Activated T-cell treated with anti-CD3 and anti-CD28 coated beads, Interleukin-2, amount 50 U/mL, for 72 hours (primary cell): ENCODE results near the gene ESPNL. TPM values are rescaled to one million over a fixed set of nuclear protein-coding genes. Genes with fewer than 3 reads are reported as not detected.
"Not testable (repeated sequence)": the region's sequence is repeated elsewhere in the genome, so short reads cannot be mapped to it uniquely, and the experiment has no call there.

Source experiments
- ATAC-seq, 2 donors: fragments of 150-1000 bp; cut with Tn5 transposase; replicated peaks in 1 of 2; 2 replicates each; pipeline ENCODE4 v1.10.0; 2021; ENCODE audit warnings: moderate library complexity in 2 of 2, mild to moderate bottlenecking in 1 of 2
- DNase-seq, 2 donors: peaks; one replicate each; pipeline ENCODE4 v3.0.0; 2021 to 2022; ENCODE audit warnings: mixed read lengths in 1 of 2
- H3K27ac Mint-ChIP-seq: one replicate; pipeline ENCODE4 v1.8.0; 2022; ENCODE audit warnings: mild to moderate bottlenecking, moderate library complexity, mixed read lengths
- H3K27me3 Mint-ChIP-seq: one replicate; pipeline ENCODE4 v1.8.0; 2022; ENCODE audit warnings: low read depth, mixed read lengths
- H3K36me3 Mint-ChIP-seq, 2 donors: one replicate each; pipeline ENCODE4 v1.8.0; 2022; ENCODE audit warnings: mixed read lengths in 2 of 2, mild to moderate bottlenecking in 1 of 2; ENCODE audit not compliant: insufficient read depth in 2 of 2
- H3K4me1 Mint-ChIP-seq: one replicate; pipeline ENCODE4 v1.8.0; 2022; ENCODE audit warnings: low read depth, mixed read lengths
- H3K4me3 Mint-ChIP-seq, 2 donors: one replicate each; pipeline ENCODE4 v1.8.0; 2022; ENCODE audit warnings: mild to moderate bottlenecking in 2 of 2, mixed read lengths in 2 of 2, moderate library complexity in 2 of 2
- H3K9me3 Mint-ChIP-seq, 2 donors: one replicate each; pipeline ENCODE4 v1.8.0; 2022; ENCODE audit warnings: mixed read lengths in 2 of 2
- total RNA-seq, 2 donors: library from RNA; stranded (reverse); gene quantifications; one replicate each; pipeline ENCODE4 v1.2.3, GENCODE V29; 2022

The ESPNL gene
- total RNA-seq, 2 donors from 2014 or later, result 0.07 to 0.19 TPM

GRCh38 chr2:238105506-238106338 lies 5.6 kb downstream of the ESPNL start:
- no peak for ATAC-seq
- H3K36me3 Mint-ChIP-seq, result no peaks in the 10 kb centered on the region
- no peak overlapping the region for H3K4me3 Mint-ChIP-seq
- no peaks in the 10 kb centered on the region for H3K4me1 Mint-ChIP-seq
- H3K27me3 Mint-ChIP-seq, result no peaks in the 10 kb centered on the region
- H3K9me3 Mint-ChIP-seq, result no peaks in the 10 kb centered on the region
- no peak for DNase-seq
- no peak overlapping the region for H3K27ac Mint-ChIP-seq

- ATAC-seq, result no peak
- no peaks in the 10 kb centered on the region for H3K36me3 Mint-ChIP-seq
- no peak overlapping the region for H3K4me3 Mint-ChIP-seq
- no peaks in the 10 kb centered on the region for H3K9me3 Mint-ChIP-seq
- DNase-seq, result no peak
- H3K4me1 Mint-ChIP-seq, result no peaks in the 10 kb centered on the region
- H3K27me3 Mint-ChIP-seq, result no peaks in the 10 kb centered on the region
- H3K27ac Mint-ChIP-seq, result no peak overlapping the region
Measured at GRCh38 chr2:238106339-238106697, 6.2 kb downstream of the ESPNL start.

DNA sequence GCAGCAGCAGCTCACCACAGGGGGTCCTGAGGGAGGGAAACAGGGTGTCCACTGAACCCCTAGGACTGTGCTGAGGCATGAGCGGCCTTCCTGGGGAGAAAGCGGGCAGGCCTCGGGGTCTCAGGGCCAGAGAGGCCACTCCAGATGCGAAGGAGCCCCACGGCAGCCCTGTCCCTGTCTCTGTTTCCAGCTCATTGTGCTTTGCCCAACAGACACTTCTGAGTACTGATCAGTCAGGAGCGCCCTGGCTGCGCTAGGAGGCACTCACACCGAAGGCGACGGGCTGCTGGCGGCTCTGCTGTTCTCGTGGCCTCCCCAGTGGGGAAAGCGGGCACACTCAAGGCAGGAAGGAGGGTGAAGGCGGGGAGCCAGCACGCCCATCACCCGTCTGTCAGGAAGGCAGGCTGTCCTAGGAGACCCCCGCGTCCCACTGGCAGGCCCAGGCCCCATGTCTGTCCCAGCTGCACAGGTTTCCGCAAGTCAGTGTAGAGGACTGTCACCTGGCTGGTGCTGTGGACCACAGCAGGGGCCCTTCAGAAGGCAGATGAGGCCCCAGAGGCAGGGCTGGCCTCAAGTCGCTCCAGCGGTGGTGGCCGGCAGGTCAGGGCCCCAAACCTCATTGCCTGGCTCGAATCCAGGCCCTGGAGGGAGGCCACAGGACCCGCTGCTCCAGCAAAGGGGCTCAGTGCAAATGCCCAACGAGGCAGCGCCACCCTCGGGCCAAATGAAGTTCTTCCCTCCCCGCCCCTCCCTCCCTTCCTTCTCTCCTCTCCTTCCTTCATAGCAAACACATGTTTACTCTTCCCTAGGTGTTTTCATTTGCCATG lies 6.8 kb downstream of the ESPNL start:
- no peaks in the 10 kb centered on the region for H3K27me3 Mint-ChIP-seq
- no peaks in the 10 kb centered on the region for H3K36me3 Mint-ChIP-seq
- ATAC-seq (no peak), DNase-seq (no peak)
- H3K4me3 Mint-ChIP-seq, result no peak overlapping the region
- no peaks in the 10 kb centered on the region for H3K4me1 Mint-ChIP-seq
- no peaks in the 10 kb centered on the region for H3K9me3 Mint-ChIP-seq
- no peak overlapping the region for H3K27ac Mint-ChIP-seq

GRCh38 chr2:238107525-238108422 lies 7.6 kb downstream of the ESPNL start:
- ATAC-seq, result no peak
- Mint-ChIP-seq H3K27ac (no peak overlapping the region), H3K27me3 (no peaks in the 10 kb centered on the region), H3K36me3 (peaks cover 0 to 3% of the 10 kb centered on the region in 2 donors), H3K4me1 (no peaks in the 10 kb centered on the region), H3K4me3 (no peak overlapping the region), H3K9me3 (peaks cover under 1 to 2% of the 10 kb centered on the region in 2 donors)
- no peak for DNase-seq

GRCh38 chr2:238108423-238109183 lies 8.5 kb downstream of the ESPNL start:
- Mint-ChIP-seq H3K9me3 (peaks cover 4% of the 10 kb centered on the region in 2 donors), H3K36me3 (peaks cover 0 to 5% of the 10 kb centered on the region in 2 donors), H3K27ac (no peak overlapping the region), H3K4me1 (no peaks in the 10 kb centered on the region), H3K4me3 (no peak overlapping the region), H3K27me3 (no peaks in the 10 kb centered on the region)
- ATAC-seq (peak in 1 of 2 donors; percentile 33), DNase-seq (no peak)

DNA sequence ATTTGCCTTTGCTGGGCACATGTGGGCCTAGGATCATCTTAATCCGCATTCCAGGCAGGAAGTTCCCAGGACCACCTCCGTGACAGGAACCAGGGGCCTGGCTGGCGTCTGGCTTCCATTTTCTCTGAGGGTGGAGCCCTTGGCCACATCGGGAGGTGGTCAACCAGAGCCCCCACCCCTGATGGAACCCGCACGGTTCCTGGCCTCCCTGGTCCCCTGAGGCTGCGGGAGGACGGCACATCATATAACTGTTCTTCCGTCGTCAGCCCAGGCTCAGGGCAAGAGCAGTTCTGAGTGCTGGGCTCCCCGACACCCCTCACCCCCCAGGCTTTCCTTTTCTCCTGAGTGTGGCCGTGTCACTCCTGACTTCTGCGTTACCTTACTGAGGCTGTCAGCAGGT lies 13.5 kb downstream of the ESPNL start:
- Mint-ChIP-seq H3K36me3 (peaks cover 0 to 8% of the 10 kb centered on the region in 2 donors), H3K4me3 (no peak overlapping the region), H3K27ac (no peak overlapping the region), H3K4me1 (no peaks in the 10 kb centered on the region), H3K9me3 (peaks cover 4% of the 10 kb centered on the region in 2 donors), H3K27me3 (peaks cover 13% of the 10 kb centered on the region)
- no peak for ATAC-seq
- no peak for DNase-seq

DNA sequence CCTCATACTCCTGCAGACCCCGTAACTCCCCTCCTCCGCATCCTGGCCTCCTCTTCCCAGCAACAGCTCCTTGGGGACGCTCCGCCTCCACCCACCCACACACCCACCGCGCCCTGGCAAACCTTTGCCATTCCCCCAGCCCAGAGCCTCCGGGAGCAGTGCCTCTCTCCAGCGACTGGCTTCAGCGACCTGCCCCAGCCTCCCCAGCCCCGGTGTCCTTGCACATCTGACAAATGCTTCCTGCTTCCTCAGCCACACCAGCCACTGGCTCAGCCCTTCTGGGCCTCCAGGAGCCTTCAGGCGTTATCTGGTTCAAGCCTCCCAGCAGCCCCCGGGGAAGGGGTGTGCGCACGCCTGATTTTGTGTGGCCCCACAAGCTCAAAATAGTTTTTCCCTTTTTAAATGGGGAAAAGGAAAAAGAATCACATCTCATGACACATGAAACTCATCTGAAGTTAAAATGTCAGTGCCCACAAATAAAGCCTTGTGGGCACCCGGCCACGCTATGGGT lies 14.2 kb downstream of the ESPNL start:
- no peak for DNase-seq
- ATAC-seq, result no peak
- H3K9me3 Mint-ChIP-seq, result peaks cover 4% of the 10 kb centered on the region in 2 donors
- H3K4me3 Mint-ChIP-seq, result no peak overlapping the region
- no peaks in the 10 kb centered on the region for H3K4me1 Mint-ChIP-seq
- peaks cover 18% of the 10 kb centered on the region for H3K27me3 Mint-ChIP-seq
- H3K36me3 Mint-ChIP-seq, result peaks cover 0 to 8% of the 10 kb centered on the region in 2 donors
- H3K27ac Mint-ChIP-seq, result no peak overlapping the region

- Mint-ChIP-seq H3K27me3 (peaks cover 18% of the 10 kb centered on the region), H3K4me3 (no peak overlapping the region), H3K4me1 (no peaks in the 10 kb centered on the region)
Measured at GRCh38 chr2:238114851-238115660, 14.9 kb downstream of the ESPNL start.

DNA sequence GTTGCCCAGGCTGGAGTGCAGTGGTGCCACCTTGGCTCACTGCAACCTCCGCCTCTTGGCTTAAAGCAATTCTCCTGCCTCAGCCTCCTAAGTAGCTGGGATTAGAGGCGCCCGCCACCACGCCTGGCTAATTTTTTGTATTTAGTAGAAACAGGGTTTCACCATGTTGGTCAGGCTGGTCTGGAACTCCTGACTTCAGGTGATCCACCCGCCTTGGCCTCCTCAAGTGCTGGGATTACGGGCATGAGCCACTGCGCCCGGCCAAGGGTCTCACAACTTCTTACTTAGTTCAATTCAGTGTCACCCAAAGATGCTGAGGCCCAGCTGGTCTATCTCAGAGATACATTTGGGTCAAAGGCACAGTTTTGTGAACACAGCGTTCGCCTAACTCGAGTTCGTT lies 15.6 kb downstream of the ESPNL start:
- not testable (repeated sequence) for H3K4me3 Mint-ChIP-seq, DNase-seq, H3K36me3 Mint-ChIP-seq, H3K4me1 Mint-ChIP-seq, ATAC-seq, H3K9me3 Mint-ChIP-seq, H3K27ac Mint-ChIP-seq
- peaks cover 18% of the 10 kb centered on the region for H3K27me3 Mint-ChIP-seq

More at GRCh38 chr2:238114851-238115660, 14.9 kb downstream of the ESPNL start:
- ATAC-seq (no peak), DNase-seq (no peak)
- no peak overlapping the region for H3K27ac Mint-ChIP-seq
- peaks cover 0 to 8% of the 10 kb centered on the region in 2 donors for H3K36me3 Mint-ChIP-seq
- peaks cover 4% of the 10 kb centered on the region in 2 donors for H3K9me3 Mint-ChIP-seq

GRCh38 chr2:238116298-238117198 lies 16.4 kb downstream of the ESPNL start:
- DNase-seq (no peak), ATAC-seq (no peak)
- H3K27me3 Mint-ChIP-seq, result peaks cover 18% of the 10 kb centered on the region
- H3K4me3 Mint-ChIP-seq, result no peak overlapping the region
- no peaks in the 10 kb centered on the region for H3K4me1 Mint-ChIP-seq
- no peak overlapping the region for H3K27ac Mint-ChIP-seq
- peaks cover 0 to 8% of the 10 kb centered on the region in 2 donors for H3K36me3 Mint-ChIP-seq
- H3K9me3 Mint-ChIP-seq, result peaks cover 4% of the 10 kb centered on the region in 2 donors
